ENCODE measurements around the gene UBE2S.

The UBE2S gene

GRCh38 chr19:55447421-55448174 is 40.0 kb upstream of the UBE2S start (continued):
- TF ChIP-seq ZNF707 (tag by site-specific recombination; IDR thresholded peaks at IDR 0.05) (no peak), ZNF549 (tag by site-specific recombination; IDR thresholded peaks at IDR 0.05) (no peak), ZNF302 (tag by site-specific recombination; IDR thresholded peaks at IDR 0.05; ENCODE audit: low read depth) (no peak), CTCF (tag by site-specific recombination; IDR thresholded peaks at IDR 0.05) (peak; percentile 88), KLF16 (tag by site-specific recombination; IDR thresholded peaks at IDR 0.05) (no peak), ZNF585B (tag by site-specific recombination; IDR thresholded peaks at IDR 0.05) (no peak), ZNF18 (tag by site-specific recombination; IDR thresholded peaks at IDR 0.05) (no peak), ZNF155 (tag by site-specific recombination; IDR thresholded peaks at IDR 0.05) (no peak), ZNF394 (tag by site-specific recombination; IDR thresholded peaks at IDR 0.05; ENCODE audit: borderline replicate concordance) (no peak), ZNF600 (tag by site-specific recombination; IDR thresholded peaks at IDR 0.05) (peak; percentile 57), ZNF335 (tag by site-specific recombination; conservative IDR thresholded peaks at IDR 0.05) (no peak; the same call in 1 of the 2 replicates), ZNF10 (tag by site-specific recombination; IDR thresholded peaks at IDR 0.05) (no peak), ZNF112 (tag by site-specific recombination; IDR thresholded peaks at IDR 0.05) (no peak), GLI2 (tag by site-specific recombination; IDR thresholded peaks at IDR 0.05; ENCODE audit: borderline replicate concordance, low read depth) (no peak), ZNF398 (tag by site-specific recombination; IDR thresholded peaks at IDR 0.05) (peak; percentile 57; the same call in 1 of the 2 replicates), ZNF221 (tag by site-specific recombination; IDR thresholded peaks at IDR 0.05; ENCODE audit: borderline replicate concordance) (no peak), ZXDB (tag by site-specific recombination; IDR thresholded peaks at IDR 0.05) (0 out of 2 replicates have a peak, but pooled peaks have one; percentile 13), ZNF792 (tag by site-specific recombination; IDR thresholded peaks at IDR 0.05) (0 out of 2 replicates have a peak, but pooled peaks have one; percentile 29), ZNF350 (tag by site-specific recombination; IDR thresholded peaks at IDR 0.05) (no peak), ZFP41 (tag by site-specific recombination; IDR thresholded peaks at IDR 0.05; ENCODE audit: borderline replicate concordance) (no peak), ZNF19 (tag by site-specific recombination; IDR thresholded peaks at IDR 0.05; ENCODE audit: low read depth) (no peak), ZNF138 (tag by site-specific recombination; IDR thresholded peaks at IDR 0.05; ENCODE audit: borderline replicate concordance) (no peak), YY1 (tag by site-specific recombination; IDR thresholded peaks at IDR 0.05) (no peak)
- TF ChIP-seq, protein P1, sequence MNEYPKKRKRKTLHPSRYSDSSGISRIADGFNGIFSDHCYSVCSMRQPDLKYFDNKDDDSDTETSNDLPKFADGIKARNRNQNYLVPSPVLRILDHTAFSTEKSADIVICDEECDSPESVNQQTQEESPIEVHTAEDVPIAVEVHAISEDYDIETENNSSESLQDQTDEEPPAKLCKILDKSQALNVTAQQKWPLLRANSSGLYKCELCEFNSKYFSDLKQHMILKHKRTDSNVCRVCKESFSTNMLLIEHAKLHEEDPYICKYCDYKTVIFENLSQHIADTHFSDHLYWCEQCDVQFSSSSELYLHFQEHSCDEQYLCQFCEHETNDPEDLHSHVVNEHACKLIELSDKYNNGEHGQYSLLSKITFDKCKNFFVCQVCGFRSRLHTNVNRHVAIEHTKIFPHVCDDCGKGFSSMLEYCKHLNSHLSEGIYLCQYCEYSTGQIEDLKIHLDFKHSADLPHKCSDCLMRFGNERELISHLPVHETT (tag by site-specific recombination; IDR thresholded peaks at IDR 0.05): no peak
- TF ChIP-seq, protein P2, sequence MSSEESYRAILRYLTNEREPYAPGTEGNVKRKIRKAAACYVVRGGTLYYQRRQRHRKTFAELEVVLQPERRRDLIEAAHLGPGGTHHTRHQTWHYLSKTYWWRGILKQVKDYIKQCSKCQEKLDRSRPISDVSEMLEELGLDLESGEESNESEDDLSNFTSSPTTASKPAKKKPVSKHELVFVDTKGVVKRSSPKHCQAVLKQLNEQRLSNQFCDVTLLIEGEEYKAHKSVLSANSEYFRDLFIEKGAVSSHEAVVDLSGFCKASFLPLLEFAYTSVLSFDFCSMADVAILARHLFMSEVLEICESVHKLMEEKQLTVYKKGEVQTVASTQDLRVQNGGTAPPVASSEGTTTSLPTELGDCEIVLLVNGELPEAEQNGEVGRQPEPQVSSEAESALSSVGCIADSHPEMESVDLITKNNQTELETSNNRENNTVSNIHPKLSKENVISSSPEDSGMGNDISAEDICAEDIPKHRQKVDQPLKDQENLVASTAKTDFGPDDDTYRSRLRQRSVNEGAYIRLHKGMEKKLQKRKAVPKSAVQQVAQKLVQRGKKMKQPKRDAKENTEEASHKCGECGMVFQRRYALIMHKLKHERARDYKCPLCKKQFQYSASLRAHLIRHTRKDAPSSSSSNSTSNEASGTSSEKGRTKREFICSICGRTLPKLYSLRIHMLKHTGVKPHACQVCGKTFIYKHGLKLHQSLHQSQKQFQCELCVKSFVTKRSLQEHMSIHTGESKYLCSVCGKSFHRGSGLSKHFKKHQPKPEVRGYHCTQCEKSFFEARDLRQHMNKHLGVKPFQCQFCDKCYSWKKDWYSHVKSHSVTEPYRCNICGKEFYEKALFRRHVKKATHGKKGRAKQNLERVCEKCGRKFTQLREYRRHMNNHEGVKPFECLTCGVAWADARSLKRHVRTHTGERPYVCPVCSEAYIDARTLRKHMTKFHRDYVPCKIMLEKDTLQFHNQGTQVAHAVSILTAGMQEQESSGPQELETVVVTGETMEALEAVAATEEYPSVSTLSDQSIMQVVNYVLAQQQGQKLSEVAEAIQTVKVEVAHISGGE (tag by site-specific recombination; conservative IDR thresholded peaks at IDR 0.05; ENCODE audit: low read depth): no peak
- TF ChIP-seq, protein P3, sequence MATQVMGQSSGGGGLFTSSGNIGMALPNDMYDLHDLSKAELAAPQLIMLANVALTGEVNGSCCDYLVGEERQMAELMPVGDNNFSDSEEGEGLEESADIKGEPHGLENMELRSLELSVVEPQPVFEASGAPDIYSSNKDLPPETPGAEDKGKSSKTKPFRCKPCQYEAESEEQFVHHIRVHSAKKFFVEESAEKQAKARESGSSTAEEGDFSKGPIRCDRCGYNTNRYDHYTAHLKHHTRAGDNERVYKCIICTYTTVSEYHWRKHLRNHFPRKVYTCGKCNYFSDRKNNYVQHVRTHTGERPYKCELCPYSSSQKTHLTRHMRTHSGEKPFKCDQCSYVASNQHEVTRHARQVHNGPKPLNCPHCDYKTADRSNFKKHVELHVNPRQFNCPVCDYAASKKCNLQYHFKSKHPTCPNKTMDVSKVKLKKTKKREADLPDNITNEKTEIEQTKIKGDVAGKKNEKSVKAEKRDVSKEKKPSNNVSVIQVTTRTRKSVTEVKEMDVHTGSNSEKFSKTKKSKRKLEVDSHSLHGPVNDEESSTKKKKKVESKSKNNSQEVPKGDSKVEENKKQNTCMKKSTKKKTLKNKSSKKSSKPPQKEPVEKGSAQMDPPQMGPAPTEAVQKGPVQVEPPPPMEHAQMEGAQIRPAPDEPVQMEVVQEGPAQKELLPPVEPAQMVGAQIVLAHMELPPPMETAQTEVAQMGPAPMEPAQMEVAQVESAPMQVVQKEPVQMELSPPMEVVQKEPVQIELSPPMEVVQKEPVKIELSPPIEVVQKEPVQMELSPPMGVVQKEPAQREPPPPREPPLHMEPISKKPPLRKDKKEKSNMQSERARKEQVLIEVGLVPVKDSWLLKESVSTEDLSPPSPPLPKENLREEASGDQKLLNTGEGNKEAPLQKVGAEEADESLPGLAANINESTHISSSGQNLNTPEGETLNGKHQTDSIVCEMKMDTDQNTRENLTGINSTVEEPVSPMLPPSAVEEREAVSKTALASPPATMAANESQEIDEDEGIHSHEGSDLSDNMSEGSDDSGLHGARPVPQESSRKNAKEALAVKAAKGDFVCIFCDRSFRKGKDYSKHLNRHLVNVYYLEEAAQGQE (tag by site-specific recombination; IDR thresholded peaks at IDR 0.05): no peak

All from HEK293 (cell line).